Bone marrow (tissue), 2 donors: ENCODE measurements around the gene CPN2.

Source experiments
- DNase-seq, 2 donors: peaks; one replicate each; lab custom pipeline; 2025; lab: John Stamatoyannopoulos, UW

Gene CPN2

DNA sequence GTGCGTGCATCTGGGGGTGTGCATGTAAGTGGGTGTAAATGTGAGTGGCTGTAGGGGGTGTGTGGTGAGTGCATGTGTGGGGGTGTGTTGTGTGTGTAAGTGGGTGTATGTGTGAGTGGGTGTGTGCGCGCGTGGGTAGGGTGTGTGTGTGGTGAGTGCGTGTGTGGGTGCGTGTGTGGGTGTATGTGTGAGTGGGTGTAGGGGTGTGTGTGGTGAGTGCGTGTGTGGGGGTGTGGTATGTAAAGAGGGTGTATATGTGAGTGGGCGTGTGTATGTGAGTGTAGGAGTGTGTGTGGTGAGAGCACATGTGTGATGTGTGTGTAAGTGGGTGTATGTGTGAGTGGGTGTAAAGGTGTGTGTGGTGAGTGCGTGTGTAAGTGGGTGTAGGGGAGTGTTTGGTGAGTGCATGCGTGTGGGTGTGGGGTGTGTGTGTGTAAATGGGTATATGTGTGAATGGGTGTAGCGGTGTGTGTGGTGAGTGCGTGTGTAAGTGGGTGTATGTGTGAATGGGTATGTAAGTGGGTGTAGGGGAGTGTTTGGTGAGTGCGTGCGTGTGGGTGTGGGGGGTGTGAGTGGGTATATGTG, 916 bp upstream of the CPN2 start:
- no peak for DNase-seq

DNA sequence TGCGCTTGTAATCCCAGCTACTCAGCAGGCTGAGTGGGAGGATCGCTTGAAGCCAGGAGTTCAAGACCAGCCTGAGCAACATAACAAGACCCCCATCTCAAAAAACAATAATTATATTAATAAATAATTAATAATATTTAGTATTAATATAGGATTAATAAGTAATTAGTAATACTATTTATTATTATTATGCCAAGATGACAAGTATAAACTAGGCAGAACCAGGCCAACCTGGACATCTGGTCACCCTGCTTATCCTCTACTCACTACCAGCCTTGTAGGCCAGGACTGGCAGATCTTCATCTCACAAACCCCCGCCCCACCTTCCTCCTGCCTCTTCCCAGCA, 429 bp downstream of the CPN2 start:
- no peak for DNase-seq

DNA sequence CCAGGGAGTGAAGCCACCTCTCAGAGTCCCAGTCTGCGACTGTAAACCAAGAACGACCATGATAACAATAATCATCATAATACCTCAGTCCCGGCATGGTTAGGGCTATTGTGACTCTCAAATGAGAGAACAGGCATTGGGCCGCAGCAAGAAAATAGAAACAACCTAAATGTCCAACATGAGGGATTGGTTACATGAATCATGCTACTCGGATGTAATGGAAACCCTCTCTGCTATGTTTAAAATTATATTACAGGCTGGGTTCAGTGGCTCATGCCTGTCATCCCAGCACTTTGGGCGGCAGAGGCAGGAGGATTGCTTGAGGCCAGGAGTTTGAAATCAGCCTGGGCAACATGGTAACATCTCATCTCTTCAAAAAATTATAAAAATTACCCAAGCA, 2.8 kb downstream of the CPN2 start:
- no peak for DNase-seq

DNA sequence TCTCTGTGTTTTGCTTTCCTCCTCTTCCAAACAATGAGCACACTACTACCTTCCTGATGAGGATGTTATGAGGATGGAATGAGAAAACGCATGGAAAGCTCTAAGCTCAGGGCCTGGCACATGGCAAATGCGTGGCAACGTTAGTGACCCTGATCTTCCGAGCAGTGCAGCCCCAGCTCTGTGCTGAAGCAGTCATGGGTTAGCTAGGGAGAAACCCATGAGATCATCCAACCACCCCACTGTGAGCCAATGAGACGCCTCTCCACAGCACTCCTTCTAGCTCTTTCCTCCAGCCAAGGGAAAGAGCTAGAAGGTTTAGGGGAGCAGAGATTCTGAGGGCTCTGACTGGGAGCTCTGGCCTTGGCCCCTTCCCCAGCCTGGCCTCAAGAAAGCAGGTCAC, 4.5 kb downstream of the CPN2 start:
- DNase-seq = no peak

DNA sequence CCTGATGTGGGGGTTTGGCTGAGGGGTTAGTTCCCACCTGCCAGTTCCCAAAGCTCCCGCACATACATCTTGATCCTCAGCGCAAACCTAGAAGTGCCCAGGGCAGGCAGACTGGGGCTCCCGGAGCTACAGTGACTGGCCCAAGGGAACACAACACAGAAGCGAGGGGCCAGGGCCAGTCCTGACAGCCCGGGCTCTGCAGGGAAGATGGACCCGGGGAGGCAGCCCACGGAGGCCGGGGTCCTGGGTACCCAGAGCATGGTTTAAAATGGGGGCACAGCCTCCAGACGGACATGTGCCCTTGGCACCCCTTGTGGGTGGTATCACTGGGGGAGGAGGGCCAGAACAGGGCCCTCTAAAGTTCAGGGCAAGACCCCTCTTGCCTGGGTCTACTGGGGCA, 5.1 kb downstream of the CPN2 start:
- no peak for DNase-seq

DNA sequence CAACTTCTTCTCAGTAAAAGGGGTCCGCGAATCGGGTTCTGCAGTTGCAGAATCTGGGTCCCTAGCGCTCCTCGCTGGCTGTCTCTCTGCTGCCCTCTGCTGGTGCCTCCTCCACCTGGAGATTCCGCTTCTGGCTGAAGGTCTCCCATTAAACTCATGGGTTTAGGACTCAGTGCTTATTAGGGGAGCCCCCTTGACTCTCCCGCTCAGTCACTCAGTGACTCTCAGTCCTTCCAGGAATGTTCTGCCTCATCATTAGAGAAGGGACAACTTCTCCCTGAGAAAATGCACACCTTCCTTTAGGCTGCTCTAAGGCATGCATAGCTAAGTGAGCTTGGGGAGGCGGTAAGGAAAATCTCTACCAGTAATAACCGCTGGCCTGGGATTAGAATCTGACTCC, 7.1 kb downstream of the CPN2 start:
- DNase-seq = peak; percentile 27 to 64

DNA sequence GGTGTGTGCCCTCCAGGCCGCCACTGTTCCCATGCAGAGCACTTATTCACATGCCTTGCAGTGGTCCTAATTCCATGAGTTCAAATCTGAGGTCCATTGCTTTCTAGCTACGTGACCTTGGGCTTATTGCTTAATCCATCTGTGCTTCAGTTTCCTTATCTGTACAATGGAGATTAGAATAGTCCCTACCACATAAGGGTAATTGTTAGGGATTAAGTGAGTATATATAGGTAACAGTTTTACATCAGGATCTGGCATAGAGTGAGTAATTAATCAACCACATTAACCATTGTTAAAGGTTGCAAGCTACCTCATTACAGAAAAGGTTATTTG, 7.6 kb downstream of the CPN2 start:
- DNase-seq = no peak

DNA sequence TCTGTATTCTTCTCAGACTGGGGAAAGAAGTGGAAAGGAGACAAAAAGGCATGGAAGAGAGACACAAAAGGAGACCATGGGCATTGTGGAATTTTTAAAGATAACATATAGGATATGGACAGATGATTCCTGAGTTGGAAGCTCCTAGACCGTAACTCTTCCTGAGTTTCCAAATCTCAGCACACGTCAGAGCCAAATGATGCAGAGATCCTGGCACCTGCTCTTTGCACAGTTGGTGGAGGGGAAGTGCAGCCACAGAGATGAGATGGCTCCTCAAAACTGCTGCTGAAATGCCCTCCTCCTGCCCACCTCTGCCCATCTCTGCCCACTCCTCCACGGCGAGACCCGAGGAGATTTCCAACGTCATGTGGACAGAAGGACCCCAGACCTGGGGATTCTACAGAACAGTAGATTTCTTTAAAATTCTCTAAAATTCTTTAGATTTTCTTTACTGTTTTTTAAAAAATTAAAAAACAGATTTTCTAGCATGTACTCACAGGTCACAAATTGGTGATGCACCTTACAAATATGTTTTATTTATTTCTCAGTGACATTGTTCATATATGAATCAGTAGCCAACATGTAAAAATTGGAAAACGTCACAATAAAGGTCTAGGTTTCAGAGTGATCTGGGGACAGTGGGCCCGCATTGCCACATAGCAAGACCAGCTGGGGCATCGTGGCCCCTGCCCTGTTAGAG, 8.1 kb downstream of the CPN2 start:
- DNase-seq = no peak

DNA sequence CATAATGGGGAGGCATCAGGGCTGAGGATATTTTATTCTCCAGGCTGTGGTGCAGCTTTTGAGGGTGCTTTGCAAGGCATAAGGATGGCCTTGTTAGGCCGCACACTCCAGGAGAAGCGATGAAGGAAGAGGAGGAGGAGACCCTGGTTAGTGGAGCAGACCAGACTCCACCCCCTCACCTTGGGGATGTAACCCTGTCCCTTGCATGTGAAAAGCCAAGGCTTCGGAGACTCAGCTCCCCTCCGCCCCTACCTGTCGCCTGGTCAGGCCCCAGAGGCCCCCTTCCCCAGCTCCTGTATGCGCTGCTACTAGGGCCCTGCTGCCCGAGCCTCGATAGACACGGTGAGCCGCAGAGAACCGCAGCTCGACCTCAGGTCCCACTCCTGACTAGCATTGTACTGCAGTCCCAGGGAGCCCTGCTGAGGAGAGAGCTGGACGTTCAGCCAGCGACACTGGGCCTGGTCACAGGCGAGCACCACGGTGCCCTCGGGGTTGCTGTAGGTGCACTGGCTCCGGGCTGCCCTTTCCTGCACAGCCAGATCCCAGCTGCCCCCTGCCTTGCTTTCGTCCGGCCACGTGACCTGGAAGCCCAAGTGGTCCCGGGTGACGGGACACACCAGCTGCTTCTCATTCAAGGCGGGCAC, 10.2 kb downstream of the CPN2 start:
- no peak for DNase-seq

DNA sequence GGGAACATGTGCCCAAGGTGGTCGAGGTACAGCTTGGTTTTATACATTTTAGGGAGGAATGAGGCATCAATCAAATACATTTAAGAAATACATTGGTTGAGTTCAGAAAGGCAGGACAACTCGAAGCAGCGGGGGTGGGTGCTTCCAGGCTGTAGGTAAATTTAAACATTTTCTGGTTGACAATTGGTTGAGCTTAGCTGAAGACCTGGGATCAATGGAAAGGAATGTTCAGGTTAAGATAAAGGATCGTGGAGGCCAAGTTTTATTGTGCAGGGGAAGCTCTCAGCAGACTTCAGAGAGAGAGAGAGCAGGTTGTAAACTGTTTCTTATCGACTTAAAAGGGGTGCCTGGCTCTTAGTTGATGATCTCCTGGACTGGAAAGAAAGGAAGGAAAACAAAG, 11.3 kb downstream of the CPN2 start:
- DNase-seq = no peak

DNA sequence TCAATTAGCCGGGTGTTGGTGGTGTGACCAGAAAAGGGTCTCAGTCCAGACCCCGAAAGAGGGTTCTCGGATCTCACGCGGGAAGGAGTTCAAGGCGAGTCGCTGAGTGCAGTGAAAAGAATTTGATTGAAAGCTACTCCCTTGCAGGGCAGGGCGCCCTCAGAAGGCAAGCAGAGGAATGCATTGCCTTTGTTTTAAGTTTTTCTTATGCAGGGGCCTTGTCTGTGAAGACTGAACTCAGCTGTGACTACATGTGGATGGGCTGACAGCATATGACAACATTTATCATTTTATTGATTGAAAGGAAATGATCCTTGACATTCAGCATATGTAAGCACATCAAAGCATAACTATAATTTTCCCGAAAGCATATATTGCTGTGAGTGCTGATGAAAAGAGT, 11.8 kb downstream of the CPN2 start:
- DNase-seq = no peak

DNA sequence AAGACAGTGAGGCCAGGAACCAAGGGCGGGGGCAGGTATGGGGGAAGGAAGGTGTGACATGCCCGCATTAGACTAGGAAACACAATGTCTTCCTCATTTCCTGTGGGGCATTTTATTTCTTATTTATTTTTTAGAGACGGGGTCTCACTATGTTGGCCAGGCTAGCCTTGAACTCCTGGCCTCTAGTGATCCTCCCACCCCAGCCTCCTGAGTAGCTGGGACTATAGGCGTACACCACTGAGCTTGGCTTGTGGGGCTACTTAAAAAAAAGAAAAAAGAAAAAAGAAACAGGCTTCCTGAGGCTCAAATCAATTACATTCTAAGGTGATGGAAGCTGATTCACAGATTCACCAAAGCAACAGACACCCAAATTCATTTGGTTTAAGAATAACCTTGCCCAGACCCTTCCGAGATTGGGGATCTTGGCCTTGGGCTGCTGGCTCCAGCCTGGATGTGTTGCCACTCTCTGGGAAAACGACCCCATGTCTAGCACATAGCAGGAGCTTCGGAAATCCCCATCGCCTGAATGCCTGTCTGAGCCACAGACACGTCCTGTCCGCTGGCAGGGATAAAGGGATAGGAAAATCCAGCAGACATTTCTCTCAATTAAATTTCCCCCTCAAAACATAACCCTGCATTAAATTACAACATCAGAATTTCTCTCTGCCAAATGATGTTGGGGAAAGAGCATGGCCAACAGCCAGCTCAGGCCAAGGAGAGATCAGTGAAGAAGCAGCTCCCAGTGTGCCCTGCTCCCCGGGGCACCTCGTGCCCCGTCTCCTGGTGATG, 13.0 kb downstream of the CPN2 start:
- DNase-seq = no peak

DNA sequence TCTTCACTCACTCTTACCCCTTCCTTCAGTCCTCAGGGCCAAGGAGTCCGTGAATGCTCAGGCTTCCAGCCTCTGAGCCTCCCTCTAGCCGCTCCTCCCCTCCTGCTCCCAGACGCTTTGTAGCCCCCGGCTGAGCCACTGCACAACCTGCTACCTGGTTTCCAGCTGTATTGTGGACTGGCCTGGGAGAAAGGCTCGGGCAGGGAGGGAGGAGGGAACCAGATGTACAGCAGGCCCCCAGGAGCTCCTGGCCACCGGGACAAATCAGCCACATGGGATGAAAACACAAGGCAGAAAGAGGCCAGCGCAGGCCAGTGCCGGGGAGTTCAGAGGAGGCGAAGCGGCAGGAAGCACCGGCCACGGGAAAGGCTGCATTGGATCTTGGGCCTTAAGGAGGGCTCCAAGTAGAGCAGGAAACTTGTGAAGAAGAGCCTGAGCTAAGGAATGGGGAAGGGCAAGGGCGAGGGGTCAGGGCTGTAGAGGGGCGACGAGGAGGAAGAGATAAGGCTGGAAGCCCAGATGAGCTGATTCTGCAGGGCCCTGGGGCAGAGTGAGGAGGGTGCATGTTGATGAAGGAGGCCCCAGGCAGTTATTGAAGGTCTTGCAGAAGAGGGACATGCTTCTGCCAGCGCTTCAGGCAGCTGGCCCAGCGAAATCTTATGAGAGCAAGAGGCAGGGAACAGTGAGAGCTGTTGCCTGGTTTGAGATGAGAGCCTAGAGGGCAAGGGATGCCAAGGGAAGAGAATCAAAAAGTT, 14.3 kb downstream of the CPN2 start:
- no peak for DNase-seq

DNA sequence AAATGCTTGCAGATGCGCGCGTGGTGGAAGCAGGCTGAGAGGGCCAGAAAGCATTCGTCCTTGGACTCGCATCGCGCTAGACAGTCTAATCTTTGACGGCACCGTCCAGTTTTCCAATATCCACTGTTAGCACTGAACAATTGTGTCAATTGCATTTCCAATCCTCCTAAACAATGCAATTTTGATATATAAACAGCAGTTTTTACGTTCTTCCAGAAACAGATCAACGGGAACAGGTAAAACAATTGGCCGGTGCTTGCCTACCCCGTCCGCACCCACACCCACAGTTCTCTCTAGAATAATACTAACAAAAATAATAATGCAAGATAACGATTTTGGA, 17.2 kb downstream of the CPN2 start:
- no peak for DNase-seq

DNA sequence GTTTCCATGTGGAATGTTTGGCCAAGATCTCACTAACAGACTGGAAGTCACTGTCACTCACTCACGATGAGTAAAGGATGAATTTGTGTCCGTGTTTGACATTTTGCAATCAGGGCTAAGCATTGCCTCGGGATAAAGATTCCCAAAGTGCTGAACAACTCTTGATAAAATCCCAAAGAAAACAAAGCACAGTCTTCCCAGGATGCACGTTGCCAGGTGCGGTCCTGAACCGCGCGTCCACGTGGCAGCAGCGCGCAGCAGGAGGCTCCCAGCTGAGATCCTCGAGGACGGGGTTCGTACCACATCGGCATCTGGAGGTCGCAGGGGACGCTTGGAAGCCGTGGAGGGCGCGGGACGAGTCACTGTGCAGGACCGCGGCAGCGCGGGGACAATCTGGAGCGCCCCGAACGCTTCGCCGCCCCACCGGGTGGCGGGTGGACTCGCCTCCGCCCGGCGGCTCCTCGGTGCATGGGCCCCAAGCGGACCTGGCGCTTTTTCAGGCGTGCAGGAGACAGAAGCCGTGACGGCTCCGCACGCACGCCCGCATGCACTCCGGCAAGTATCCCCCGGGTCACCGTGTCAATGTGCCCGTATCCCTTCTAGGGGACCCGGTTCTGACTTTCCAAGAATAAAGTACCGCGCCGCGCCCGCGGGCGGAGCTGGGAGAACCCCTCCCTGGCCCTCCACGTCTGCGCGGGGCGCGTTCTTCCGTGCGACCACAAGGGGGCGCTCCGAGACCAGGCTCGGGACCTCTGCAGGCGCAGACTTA, 17.7 kb downstream of the CPN2 start:
- DNase-seq = no peak

DNA sequence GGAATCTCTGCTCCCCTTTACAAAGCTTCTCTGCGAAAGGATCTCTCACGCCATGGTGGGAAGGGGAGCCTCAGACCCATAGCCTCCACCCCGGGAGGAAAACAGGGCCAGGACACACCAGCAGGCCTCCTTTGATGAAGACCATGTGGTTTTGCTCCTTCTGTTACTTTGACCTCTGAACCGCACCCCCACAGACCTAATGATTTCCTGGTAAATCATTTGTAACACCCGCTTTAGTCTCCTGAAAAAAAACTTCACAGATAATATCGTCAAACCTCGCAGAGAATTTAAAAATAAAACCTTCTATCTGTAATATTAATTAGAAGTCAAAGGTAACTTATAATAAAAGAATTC, 18.3 kb downstream of the CPN2 start:
- no peak for DNase-seq

DNA sequence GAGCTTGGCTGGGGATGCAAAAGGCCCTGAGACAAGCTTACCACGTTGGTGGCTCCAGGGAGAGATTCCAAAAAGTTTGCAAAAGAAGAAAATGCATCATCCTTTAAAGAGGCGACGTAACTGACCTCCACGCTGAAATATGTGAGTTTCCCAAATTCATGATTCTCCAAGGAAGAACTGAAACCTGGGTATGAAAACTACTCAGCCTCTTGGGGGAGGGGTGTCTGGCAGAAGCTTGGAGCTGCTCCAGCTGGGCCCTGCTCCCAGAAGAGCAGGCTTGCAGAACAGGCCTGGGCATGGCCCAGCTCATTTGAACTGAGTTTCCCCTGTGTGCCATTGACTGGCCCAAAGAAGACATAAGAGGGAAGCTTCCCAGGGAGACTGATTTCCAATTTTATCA, 20.5 kb downstream of the CPN2 start:
- DNase-seq = no peak

DNA sequence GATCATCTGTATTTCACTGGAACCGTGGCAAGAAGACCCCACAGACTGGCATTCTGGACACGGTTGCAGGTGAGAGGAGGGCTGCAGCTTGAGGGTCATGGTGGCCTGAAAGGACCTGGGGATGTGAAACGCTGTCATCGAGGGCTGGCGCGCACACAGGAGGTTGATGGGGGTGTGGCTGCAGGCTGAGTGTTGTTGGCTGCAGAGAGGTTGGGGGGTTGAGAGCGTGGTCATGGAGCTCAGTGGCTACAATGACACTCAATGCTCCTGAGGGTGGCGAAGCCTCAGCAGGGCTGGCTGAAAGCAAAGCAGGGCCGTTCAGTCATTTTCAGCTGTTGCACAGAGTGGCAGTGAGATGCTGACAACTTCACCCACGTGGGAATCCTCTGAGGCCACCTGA, 21.0 kb downstream of the CPN2 start:
- no peak for DNase-seq

DNA sequence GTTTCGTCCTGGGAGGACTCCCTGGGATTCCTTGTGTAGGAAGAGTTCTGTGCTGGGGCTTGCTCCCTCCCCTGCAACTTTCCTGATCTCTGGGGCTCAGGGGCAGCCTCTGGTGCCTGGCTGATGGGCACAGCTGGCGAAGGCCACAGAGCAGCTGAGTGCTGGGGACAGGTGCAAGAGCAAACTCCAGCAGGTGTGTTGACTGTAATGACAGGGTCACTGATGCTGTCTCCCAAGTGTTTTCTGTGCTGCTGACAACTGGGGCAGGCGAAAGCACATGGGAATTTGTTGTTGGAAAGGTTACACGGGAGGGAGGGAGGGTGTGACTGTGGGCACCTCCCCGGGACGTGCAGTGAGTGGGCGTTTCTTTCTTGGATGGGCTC, 21.6 kb downstream of the CPN2 start:
- no peak for DNase-seq

DNA sequence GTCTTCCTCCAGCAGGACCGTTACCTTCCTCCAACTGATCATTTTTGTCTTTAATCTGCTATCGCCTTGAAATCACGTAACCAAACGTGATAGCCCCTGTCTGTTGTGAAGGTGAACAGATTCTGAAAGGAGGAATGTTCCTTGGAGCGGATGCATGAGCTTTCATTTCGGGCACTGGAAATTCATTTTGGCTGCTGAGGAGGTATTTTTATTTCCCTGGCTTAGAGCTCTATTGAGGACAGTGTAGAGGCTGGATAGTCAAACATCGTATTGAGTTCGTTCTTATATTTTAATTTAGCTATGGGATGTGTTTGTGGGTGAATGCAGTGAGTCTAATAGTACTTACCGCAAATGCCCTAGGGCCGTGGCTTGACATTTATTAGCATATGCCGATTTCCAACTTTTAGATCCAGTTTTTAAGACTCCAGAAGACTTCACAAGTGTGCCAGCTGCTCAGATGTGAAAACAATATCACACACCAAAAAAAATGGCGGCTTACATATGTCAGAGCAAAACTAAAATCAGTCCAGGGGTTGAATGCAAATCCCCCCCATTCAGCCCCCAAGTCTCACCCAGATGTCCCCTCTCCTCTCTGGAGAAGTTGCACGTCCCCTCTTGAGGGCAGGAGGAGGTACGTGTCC, 22.1 kb downstream of the CPN2 start:
- DNase-seq = no peak

DNA sequence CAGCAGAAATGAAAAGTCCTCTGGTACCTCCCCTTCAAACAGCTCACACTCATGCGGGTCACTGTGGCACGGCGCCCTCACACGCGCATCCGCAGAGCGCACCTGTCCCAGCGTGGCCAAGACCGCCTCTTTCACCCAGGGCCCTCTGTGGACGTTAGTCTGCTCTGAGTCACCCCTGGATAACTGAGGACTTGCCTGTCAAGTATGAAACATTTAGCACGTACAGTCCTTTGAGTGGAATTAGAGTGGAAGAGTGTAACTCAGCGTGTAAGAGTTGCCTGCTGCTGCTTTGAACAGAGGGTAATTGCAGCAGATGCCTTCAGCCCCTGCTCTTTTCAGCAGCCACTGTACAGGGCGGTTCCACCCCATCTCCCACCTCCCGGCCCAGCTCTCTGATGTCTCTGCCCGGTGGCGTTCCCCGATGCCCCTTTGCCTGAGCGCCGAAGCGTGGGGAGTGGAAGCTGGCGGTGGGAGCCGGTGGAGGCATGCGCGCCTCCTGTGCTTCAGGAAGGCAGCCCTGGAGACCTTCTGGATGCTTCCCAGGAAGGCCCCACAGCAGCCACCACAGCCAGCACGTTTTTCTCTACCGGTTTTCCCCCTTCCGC, 23.0 kb downstream of the CPN2 start:
- no peak for DNase-seq
